ENCODE measurements around the gene ABR. TPM values are rescaled to one million over a fixed set of nuclear protein-coding genes. Genes with fewer than 3 reads are reported as not detected.

Gene ABR
- polyA plus RNA-seq (ENCODE audit: insufficient read depth in 1 of 5, insufficient read length in 5 of 5, low replicate concordance in 1 of 5) = 10 to 100 TPM; 53.2 to 84.6 (median 61.3) TPM
- long read RNA-seq, donor 1, full-length matches to known transcripts = 5 of 5 reads
- long read RNA-seq, donor 1, partial matches to known transcripts = 0 of 5 reads
- long read RNA-seq, donor 1, other reads (novel, unspliced or antisense) = 0 of 5 reads
- long read RNA-seq, donor 2, partial matches to known transcripts = 0 of 6 reads
- long read RNA-seq, donor 2, other reads (novel, unspliced or antisense) = 0 of 6 reads
- long read RNA-seq, donor 3, partial matches to known transcripts = 0 of 3 reads
- long read RNA-seq, donor 3, other reads (novel, unspliced or antisense) = 0 of 3 reads
- long read RNA-seq, donor 4, full-length matches to known transcripts = 3 of 10 reads
- long read RNA-seq, donor 4, partial matches to known transcripts = 7 of 10 reads
- long read RNA-seq, donor 4, other reads (novel, unspliced or antisense) = 0 of 10 reads
- long read RNA-seq, donor 5, partial matches to known transcripts = 0 of 2 reads
- long read RNA-seq, donor 5, other reads (novel, unspliced or antisense) = 0 of 2 reads
- long read RNA-seq, donor 6, full-length matches to known transcripts = 9 of 9 reads
- long read RNA-seq, donor 6, partial matches to known transcripts = 0 of 9 reads
- long read RNA-seq, donor 6, other reads (novel, unspliced or antisense) = 0 of 9 reads
- long read RNA-seq, donor 7, full-length matches to known transcripts = 10 of 10 reads
- long read RNA-seq, donor 7, partial matches to known transcripts = 0 of 10 reads
- long read RNA-seq, donor 7, other reads (novel, unspliced or antisense) = 0 of 10 reads
- long read RNA-seq, donor 8, full-length matches to known transcripts = 2 of 2 reads
- long read RNA-seq, donor 8, partial matches to known transcripts = 0 of 2 reads
- long read RNA-seq, donor 8, other reads (novel, unspliced or antisense) = 0 of 2 reads

DNA sequence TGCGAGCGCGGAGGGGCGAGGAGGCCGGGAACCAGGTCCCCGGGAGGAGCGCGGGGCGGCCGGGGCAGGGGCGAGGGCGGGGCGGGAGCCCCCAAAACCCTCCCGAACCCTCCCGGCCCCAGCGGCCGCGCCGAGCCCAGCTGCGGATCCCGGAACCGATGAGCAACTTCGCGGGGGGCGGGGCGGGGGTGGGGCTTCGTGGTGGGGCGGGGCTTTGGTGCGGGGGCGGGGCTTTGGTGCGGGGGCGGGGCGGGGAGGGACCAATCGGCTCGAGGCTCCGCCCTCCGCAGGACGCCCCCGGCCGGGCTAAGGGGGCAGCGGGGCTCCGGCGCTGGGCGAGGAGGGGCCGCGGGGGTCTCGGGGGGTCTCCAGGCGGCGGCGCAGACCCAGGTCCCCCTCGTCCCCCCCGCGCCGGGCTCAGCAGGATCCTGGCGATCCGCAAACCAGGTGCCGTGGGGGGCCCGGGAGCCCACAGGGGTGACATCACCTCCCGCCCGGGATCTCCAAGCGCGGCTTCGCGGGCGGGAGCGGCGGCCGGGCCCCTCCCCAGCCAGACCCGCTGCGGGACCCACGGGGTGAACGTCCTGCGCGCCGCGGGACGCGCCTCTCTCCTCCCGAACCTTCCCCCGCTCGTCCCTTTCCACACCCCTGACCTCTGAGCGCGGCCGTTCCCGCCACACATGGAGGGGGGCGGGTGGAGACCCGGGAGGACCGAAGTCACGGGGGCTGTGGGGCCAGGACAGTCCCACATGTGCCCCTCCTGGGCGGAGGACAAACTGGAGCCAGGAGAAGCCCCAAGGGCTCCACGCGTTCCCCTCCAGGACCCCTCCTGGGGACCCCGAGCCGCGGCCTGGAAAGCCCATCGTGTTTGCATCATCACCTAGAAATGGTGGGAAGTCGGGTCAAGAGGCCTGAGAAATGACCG, at the start of gene ABR:
Gene ABR, minus strand, starts transcription at position 164 of the 925 bp plus-strand sequence. CDS start 254 bp downstream, outside the sequence.
- no peak for DNase-seq

DNA sequence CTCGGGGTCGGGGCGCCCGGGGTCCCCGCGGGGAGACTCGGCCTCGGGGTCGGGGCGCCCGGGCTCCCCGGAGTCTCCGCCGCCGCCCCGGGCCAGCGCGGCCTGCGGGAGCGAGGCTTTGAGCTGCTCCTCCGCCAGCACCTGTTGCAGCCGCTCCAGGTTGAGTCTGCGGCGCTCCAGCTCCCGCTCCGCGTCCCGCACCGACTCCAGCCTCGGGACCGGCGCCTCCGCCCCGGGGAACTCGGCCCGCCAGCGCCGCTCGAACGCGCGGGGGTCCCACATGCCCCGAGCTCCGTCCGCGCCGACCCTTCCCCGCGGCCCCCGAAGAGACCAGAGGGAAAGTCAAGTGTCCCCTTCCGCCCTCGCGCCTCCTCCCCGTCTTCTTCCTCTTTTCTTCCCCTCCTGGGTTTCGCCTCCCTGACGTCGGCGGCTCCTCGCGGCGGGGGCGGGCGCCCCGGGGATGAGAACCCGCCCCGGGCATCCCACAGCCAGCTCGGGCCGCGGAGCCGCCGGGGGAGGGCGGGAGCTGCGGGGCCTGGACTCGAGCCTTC, 49.6 kb upstream of the ABR start:
- no peak for DNase-seq

DNA sequence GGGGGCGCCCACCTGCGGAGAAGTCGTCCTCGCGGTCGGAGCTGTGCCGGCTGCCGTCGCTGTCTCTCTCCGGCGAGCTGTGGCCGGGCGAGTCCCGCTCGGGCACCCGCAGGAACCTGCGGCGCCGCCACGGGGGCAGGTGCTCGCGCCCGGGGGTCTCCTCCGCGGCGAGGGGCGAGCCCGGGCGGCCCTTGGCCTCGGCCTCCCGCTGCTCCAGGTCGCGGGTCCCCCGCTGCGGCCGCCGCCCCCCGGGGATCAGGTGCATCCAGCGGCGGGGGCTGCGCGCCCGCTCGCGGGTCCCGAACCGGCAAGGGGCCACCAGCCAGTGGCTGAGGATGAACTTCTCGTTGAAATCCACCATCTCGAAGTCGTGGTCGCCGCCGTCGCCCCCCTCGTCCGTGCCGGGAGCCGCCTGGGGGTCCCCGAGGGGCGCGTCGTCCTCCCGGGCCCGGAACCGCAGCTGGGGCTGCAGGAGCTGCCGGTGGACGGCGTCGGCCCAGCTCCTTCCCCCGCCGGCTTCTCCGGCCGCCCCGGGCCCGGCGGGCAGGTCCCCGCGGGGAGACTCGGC, 49.1 kb upstream of the ABR start:
- DNase-seq = no peak

DNA sequence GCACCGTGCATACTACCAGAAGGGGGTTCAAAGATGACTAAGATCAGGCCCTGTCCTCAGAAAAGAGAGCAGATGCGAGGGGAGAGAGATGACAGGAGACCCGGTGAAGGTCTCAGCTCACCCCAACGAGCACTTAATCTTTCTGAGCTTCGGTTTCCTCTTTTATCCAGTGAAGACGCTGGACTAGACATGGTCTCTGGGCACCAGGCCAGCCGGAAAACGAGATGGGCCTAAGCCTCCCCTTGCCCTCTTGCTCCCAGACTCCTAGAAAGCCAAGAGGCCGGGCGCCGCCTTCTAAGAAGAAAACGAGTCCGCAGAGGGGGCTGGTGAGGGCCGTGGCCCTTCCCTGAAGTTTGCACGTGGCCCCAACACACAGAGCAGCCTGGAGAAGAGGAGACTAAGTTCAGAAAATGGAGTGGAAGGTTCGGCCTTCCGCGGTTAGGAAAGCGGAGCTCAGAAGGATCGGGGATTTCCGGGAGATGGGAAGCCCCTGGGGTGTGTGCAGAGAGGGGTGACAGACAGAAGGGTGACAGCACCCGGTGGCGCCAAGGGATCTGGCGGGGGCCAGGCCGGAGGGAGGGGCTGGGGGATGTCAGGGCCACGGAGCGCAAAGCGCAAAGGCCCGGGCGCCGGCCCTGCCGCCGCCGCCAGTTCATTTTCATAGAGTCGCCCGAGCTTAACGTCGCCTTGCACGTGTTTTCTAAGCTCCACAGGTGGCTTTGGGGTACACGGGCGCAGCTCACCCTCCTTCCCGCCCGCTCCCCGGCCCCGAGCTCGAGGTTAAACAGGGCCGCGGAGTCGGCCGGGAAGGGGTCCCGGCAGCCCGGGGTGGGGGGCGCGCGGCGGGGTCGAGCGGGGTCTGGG, 48.4 kb upstream of the ABR start:
- DNase-seq = peak in 1 of 2 donors; percentile 24

DNA sequence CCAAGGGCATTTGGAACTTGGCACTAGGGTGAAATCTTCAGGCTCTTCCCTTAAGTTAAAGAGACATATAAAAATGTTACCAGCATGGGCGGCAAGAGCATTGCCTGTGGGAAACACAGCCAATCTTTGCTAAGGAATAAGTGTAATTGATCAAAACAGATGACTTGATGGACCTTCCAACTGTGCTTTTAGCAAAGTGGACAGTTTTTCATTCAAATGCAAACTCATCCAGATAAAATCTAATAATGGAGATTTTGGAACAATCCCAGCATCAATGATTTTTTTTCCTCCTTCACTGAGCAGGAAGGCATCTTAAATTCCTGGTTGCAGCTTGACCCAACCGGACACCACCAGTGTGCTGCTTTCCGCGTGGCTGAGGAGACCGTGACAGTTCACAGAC, 47.6 kb upstream of the ABR start:
- DNase-seq = no peak

DNA sequence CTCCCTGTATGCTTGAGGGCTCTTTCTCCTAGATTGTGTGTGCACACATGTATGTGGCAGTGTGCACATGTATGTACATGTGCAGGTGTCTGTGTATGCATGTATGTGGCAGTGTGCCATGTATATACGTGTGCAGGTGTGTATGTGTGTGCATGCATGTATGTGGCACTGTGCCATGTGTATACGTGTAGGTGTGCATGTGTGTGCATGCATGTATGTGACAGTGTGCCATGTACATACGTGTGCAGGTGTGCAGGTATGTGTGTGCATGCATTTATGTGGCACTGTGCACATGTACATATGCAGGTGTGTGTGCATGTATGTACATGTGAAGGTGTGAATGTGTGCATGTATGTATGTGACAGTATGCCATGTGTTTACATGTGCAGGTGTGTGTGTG, 46.5 kb upstream of the ABR start:
- no peak for DNase-seq

DNA sequence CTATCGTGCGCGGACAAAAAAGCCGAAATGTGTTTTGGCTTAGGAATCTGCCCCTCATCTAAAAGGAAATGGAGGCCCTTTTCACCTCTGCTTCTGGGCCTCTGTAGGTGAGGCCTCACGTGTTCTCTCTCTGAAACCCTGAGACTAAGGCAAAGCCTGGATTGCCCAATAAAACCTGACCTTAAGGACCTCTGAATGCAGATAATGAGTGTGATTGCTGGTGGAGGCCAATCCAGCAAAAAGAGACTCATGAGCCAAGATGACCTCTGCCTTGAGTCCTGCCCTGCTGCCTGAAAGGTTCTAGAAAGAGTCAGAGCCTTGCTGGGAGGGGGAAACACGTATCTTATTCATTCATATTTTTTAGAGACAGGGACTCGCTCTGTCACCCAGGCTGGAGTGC, 44.5 kb upstream of the ABR start:
- no peak for DNase-seq

DNA sequence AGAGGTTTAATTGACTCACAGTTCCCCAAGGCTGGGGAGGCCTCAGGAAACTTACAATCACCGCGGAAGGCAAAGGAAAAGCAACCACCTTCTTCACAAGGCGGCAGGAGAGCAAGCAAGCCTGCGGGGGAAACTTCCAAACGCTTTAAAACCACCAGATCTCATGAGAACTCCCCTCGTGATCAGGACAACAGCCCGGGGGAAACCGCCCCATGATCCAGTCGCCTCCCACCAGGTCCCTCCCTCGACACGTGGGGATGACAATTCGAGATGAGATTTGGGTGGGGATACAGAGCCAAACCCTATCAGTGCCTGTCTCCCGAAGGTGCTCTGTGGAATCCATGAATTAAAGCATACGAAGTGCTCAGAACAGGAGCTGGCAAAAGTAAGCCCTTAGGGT, 43.9 kb upstream of the ABR start:
- no peak for DNase-seq

DNA sequence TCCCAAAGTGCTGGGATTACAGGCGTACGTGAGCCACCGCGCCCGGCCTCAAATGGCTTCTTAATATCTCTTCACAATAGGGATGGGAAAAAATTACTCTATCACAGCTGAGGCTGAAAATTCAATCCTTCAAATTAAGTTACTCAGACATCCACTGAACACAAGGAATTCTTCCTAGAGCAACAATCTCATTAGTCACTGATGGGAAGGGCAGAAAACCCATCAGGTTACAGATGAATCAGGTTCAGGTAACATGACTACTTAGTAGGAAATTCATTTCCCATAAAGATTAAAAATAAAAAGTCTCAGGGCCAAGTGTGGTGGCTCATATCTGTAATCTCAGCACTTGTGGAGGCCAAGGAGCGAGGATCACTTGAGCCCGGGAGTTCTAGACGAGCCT, 42.5 kb upstream of the ABR start:
- DNase-seq = no peak

DNA sequence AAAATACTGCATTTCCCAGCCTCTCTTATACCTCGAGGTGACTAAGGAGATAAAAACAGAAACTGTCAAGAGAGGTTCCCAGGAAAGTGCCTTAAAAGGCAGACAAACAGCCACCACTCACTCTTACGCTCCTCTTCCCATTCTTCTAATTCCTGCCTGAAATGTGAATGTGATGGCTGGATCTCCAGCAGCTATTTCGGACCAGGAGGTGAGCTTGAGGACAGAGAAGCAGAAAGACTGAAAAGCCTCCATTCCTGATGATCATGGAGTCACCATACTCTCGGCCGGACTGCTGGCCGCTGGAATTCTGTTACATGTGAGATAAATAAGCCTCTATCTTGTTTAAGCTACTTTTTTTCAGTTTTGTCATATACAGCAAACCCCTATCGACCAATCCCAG, 41.4 kb upstream of the ABR start:
- DNase-seq = no peak

DNA sequence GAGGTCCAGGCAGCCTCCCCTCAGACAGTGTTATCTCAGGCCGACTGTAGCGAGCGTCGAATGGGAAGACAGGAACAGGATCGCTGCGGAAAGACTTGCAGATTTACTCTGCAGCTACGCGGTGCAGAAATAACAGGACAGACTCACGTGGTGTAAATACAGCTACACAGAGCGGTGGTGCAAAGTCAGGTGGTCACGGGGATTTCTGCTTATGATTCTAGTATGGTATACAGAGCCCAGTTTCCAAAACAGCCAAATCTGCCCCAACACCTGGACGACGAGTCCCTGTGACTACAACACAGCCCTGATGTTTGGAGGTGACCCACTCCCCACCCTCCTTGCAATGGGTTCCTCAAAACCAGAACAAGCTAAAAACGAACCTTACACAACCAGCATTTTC, 40.6 kb upstream of the ABR start:
- DNase-seq = no peak

DNA sequence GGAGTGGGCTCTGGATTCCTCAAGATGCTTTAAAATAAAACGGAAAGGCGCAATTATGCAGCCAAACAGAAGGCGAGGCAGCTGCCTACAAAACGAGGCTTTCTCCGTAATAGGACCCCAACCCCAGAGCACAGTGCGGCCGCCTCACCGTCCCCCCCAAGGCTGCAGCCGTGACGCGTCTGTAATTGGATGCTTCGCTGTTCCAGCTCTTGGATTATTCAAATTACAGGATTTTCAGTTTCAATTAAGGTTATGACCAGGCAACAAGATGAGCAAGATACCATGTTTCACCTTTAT, 37.3 kb upstream of the ABR start:
- no peak for DNase-seq

DNA sequence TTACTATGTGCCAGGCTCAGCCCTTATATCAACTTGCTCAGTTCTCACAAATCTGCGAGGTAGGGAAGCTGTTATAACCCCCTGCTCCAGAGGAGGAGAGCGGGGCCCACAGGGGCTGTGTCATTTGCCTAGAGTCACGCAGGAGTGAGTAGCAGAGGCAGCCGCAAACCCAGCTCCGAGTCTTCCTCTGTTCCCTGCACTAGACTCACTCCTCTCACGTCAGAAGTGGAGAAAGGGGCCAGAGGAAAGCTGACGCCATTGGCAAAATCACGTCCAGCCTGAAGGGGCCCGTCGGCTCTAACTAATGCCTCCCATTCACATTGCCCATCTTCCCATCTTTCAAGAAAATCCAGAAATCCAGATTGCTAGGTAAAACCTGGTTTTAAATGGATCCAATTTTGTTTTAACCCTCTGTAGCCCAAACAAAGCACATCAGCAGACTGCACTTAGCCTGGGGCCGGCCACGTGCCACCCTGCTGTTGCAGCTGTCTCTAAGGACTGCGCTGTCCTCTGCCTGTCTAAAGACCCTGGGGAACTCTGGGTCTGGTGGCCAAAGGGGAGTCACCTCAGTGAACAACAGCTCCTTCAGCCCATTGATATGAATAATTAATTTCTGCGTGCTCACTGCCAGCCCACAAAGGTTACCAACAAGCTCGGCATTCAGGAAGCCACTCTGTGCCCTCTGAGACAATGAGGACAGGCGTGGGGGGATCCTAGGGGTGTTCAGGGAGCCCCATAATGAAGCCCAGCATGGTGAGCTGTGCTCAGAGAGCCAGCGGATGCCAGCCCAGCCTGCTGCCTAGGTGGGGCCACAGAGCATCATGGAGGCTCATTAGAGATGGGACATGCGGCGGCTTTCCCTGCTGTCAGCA, 36.7 kb upstream of the ABR start:
- no peak for DNase-seq

DNA sequence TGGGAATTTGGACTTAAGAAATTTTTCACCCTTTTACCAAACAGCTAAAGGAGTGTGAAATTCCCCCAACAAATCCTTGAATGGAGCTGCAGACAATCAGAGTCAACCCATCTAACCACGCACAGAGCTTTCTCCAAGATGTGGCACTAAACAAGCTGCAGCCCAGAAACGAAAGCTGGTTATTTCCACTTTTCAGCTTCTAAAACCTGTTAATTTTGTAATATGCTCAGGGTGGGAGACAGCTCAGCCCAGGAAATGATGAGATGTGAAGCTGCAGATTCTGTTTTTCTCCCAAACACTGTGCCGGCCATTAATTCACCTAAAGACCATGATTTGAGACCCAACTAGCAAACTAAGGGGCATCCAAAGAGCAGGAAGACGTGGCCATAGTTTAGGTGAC, 33.2 kb upstream of the ABR start:
- no peak for DNase-seq

DNA sequence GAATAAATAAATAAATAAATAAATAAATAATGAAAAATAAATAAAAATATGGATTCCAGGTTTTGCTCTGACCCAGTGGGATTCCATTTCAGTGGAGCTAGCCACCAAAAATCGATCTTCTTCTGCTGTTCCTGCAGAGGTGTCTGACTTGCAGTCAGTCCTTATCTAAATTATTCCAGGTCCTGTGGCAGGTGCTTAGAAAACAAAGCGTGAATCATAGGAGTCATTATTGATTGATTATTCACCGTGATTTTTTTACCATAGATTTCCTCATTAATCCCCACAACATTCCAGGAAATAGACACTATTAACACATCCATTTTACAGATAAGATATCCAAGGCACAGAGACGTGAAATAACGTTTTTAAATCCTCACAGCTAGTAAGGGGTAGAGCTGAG, 31.5 kb upstream of the ABR start:
- DNase-seq = no peak

DNA sequence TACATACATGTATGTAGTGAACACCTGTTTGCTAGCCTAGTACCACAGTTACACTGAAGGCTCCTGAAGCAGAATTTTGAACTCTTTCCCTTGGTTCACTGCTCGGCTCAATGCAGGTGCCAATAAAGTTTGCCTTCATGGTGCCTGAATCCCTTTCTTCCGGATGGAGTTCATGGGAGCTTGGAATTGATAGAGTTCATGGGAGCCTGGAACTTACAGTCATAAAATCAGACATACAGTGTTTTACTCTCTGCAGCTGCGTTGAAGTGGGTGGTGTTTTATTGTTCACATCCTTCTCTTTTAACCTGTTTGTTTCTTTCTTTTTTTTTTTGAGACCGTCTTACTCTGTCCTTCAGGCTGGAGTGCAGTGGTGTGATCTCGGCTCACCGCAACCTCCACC, 29.2 kb upstream of the ABR start:
- no peak for DNase-seq

DNA sequence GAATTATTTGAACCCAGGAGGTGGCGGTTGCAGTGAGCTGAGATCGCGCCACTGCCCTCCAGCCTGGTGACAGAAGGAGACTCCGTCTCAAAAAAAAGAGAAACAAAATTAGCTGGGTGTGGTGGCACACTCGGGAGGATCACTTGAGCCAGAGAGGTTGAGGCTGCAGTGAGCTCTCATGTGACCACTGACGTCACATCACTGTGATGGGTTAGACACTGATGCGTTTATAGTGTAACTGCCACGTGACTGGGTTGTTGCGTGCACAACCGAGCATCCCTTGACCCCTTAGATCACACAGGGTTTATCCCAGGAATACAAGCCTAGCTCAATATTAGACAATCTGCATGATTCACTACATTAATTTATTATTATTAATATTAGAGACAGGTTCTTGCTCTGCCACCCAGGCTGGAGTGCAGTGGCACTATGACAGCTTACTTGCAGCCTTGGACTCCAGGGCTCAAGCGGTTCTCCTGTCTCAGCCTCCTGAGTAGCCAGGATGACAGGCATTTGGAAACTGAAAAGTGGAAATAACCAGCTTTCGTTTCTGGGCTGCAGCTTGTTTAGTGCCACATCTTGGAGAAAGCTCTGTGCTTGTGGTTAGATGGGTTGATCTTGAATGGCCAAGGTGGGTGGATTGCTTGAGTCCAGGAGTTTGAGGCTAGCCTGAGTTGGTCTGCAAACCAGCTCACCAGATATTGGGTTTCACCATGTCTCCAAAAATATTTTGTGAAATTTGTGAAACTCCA, 26.4 kb upstream of the ABR start:
- DNase-seq = no peak

DNA sequence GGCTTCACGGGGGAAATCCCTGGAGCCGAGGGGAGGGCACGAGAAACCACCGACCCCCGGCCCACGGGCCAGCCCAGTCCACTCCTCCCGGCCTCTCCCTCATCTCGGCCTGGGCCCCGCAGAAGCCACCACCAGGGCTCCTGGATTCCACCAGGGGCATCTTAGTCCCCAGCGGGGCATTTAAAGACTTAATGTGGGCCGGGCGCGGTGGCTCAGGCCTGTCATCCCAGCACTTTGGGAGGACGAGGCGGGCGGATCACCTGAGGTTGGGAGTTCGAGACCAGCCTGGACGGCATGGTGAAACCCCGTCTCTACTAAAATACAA, 24.1 kb upstream of the ABR start:
- DNase-seq = no peak
